Astrocyte (in vitro differentiated cells and primary cell): ENCODE results near the gene PILRA. TPM values are rescaled to one million over a fixed set of nuclear protein-coding genes. Genes with fewer than 3 reads are reported as not detected.

Source experiments
- DNase-seq: peaks from one replicate; pipeline ENCODE4 v3.0.0-alpha.2; 2010; ENCODE audit warnings: low read depth
- FAIRE-seq: peaks from 2 replicates; lab custom pipeline; 2011; peaks lifted over from hg19 to GRCh38; lab: Jason Lieb, UNC
- H2AFZ ChIP-seq: 2 replicates; pipeline ENCODE4 v1.6.0; 2012; ENCODE audit warnings: low read depth, low read length, inconsistent platforms
- H3K27ac ChIP-seq: 2 replicates; pipeline ENCODE4 v1.5.1; 2011; ENCODE audit warnings: low read depth, low read length, inconsistent platforms
- H3K27me3 ChIP-seq: 2 replicates; pipeline ENCODE4 v1.6.0; 2011; ENCODE audit warnings: low read length, inconsistent platforms; ENCODE audit not compliant: insufficient read depth
- H3K36me3 ChIP-seq: 2 replicates; pipeline ENCODE4 v1.5.1; 2011; ENCODE audit warnings: low read length, inconsistent platforms; ENCODE audit not compliant: insufficient read depth
- H3K4me1 ChIP-seq: 2 replicates; pipeline ENCODE4 v1.5.1; 2011; ENCODE audit warnings: low read length, inconsistent platforms; ENCODE audit not compliant: insufficient read depth
- H3K4me2 ChIP-seq: 2 replicates; pipeline ENCODE4 v1.6.0; 2012; ENCODE audit warnings: low read length, inconsistent platforms
- H3K4me3 ChIP-seq: 2 replicates; pipeline ENCODE4 v1.5.1; 2011; ENCODE audit warnings: low read depth, mild to moderate bottlenecking, low read length, inconsistent platforms; ENCODE audit not compliant: insufficient read depth
- H3K79me2 ChIP-seq: 2 replicates; pipeline ENCODE4 v1.6.0; 2012; ENCODE audit warnings: mild to moderate bottlenecking, low read length, inconsistent platforms; ENCODE audit not compliant: insufficient read depth
- H3K9ac ChIP-seq: 2 replicates; pipeline ENCODE4 v1.6.0; 2012; ENCODE audit warnings: mild to moderate bottlenecking, low read length, inconsistent platforms
- H3K9me3 ChIP-seq: 2 replicates; pipeline ENCODE4 v1.5.1; 2012; ENCODE audit warnings: low read depth, mild to moderate bottlenecking, low read length, inconsistent platforms; ENCODE audit not compliant: insufficient read depth
- H4K20me1 ChIP-seq: 2 replicates; pipeline ENCODE4 v1.6.0; 2012; ENCODE audit warnings: low read length, inconsistent platforms; ENCODE audit not compliant: insufficient read depth
- H3K27ac Mint-ChIP-seq: one replicate; pipeline ENCODE4 v1.8.0; 2021; ENCODE audit warnings: mild to moderate bottlenecking, mixed read lengths; ENCODE audit not compliant: unreplicated experiment
- H3K27me3 Mint-ChIP-seq: one replicate; pipeline ENCODE4 v1.8.0; 2021; ENCODE audit warnings: low read depth, mixed read lengths; ENCODE audit not compliant: unreplicated experiment
- H3K36me3 Mint-ChIP-seq: one replicate; pipeline ENCODE4 v1.8.0; 2021; ENCODE audit warnings: low read depth, mixed read lengths; ENCODE audit not compliant: unreplicated experiment
- H3K4me1 Mint-ChIP-seq: one replicate; pipeline ENCODE4 v1.8.0; 2021; ENCODE audit warnings: low read depth, mixed read lengths; ENCODE audit not compliant: unreplicated experiment
- H3K4me3 Mint-ChIP-seq: one replicate; pipeline ENCODE4 v1.8.0; 2021; ENCODE audit warnings: mild to moderate bottlenecking, moderate library complexity, mixed read lengths; ENCODE audit not compliant: unreplicated experiment
- H3K9me3 Mint-ChIP-seq: one replicate; pipeline ENCODE4 v1.8.0; 2021; ENCODE audit warnings: mild to moderate bottlenecking, mixed read lengths; ENCODE audit not compliant: unreplicated experiment
- EZH2 ChIP-seq: IDR thresholded peaks from 2 replicates; pipeline ENCODE4 v1.6.1; 2012; ENCODE audit warnings: mild to moderate bottlenecking, low read length, inconsistent platforms; ENCODE audit not compliant: insufficient read depth
- total RNA-seq: library from RNA; stranded (reverse); gene quantifications from 2 replicates; pipeline ENCODE4 v1.2.1, GENCODE V29; 2021
- TF ChIP-seq, protein P1 (sequence below): IDR thresholded peaks from 2 replicates; pipeline ENCODE4 v1.5.1; 2011; ENCODE audit warnings: low read depth, mild to moderate bottlenecking, inconsistent platforms, low read length, moderate library complexity; ENCODE audit not compliant: insufficient read depth

PILRA gene
- total RNA-seq, 1 donor from 2014 or later = 2.3 TPM

GRCh38 chr7:100425347-100425746 lies 52.1 kb downstream of the PILRA start:
- no peak for FAIRE-seq
- H3K4me2 ChIP-seq = no peak overlapping the region
- peaks cover under 1% of the 10 kb centered on the region for H4K20me1 ChIP-seq
- no peak overlapping the region for H3K27ac Mint-ChIP-seq
- no peaks in the 10 kb centered on the region for H3K36me3 ChIP-seq
- no peak overlapping the region for H3K9ac ChIP-seq
- no peak overlapping the region for H2AFZ ChIP-seq
- H3K4me1 Mint-ChIP-seq = no peaks in the 10 kb centered on the region
- H3K9me3 ChIP-seq = no peaks in the 10 kb centered on the region
- TF ChIP-seq EZH2 = no peak
- TF ChIP-seq, protein P1, sequence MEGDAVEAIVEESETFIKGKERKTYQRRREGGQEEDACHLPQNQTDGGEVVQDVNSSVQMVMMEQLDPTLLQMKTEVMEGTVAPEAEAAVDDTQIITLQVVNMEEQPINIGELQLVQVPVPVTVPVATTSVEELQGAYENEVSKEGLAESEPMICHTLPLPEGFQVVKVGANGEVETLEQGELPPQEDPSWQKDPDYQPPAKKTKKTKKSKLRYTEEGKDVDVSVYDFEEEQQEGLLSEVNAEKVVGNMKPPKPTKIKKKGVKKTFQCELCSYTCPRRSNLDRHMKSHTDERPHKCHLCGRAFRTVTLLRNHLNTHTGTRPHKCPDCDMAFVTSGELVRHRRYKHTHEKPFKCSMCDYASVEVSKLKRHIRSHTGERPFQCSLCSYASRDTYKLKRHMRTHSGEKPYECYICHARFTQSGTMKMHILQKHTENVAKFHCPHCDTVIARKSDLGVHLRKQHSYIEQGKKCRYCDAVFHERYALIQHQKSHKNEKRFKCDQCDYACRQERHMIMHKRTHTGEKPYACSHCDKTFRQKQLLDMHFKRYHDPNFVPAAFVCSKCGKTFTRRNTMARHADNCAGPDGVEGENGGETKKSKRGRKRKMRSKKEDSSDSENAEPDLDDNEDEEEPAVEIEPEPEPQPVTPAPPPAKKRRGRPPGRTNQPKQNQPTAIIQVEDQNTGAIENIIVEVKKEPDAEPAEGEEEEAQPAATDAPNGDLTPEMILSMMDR = no peak
- H3K4me3 ChIP-seq = no peak overlapping the region
- no peak for DNase-seq
- no peaks in the 10 kb centered on the region for H3K27me3 ChIP-seq
- H3K79me2 ChIP-seq = peaks cover 7% of the 10 kb centered on the region
- H3K36me3 Mint-ChIP-seq = no peaks in the 10 kb centered on the region
- no peaks in the 10 kb centered on the region for H3K27me3 Mint-ChIP-seq
- H3K27ac ChIP-seq = no peak overlapping the region
- H3K4me1 ChIP-seq = peaks cover 3% of the 10 kb centered on the region
- no peak overlapping the region for H3K4me3 Mint-ChIP-seq
- H3K9me3 Mint-ChIP-seq = no peaks in the 10 kb centered on the region

DNA sequence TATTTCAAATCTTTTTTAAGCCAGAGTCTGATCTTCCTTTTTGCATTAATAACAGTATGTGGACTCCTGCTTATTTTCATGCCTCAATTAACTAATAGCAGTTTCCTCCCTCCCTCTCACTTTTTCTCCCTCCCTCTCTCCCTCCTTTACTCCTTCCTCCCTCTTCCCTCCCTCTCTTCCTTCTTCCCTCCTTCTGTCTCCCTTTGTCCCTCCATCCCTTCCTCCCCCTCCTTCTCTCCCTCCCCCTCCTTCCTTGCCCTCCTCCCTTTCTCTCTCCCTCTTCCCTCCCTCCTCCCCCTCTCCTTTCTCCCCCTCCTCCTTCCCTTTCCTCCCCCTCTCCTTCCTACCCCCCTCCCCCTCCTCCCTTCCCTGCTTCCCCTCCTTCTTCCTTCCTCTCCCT lies 53.2 kb downstream of the PILRA start:
- H3K9me3 ChIP-seq = no peaks in the 10 kb centered on the region
- no peaks in the 10 kb centered on the region for H3K9me3 Mint-ChIP-seq
- H3K27ac Mint-ChIP-seq = no peak overlapping the region
- peaks cover 10% of the 10 kb centered on the region for H3K4me1 ChIP-seq
- H3K36me3 Mint-ChIP-seq = no peaks in the 10 kb centered on the region
- H3K36me3 ChIP-seq = no peaks in the 10 kb centered on the region
- H3K79me2 ChIP-seq = peaks cover 18% of the 10 kb centered on the region
- no peak overlapping the region for H3K4me3 Mint-ChIP-seq
- no peak overlapping the region for H3K27ac ChIP-seq
- H3K27me3 Mint-ChIP-seq = no peaks in the 10 kb centered on the region
- H3K4me2 ChIP-seq = no peak overlapping the region
- DNase-seq = no peak
- no peaks in the 10 kb centered on the region for H3K27me3 ChIP-seq
- no peak for FAIRE-seq
- H4K20me1 ChIP-seq = peaks cover 12% of the 10 kb centered on the region
- peaks cover 2% of the 10 kb centered on the region for H3K4me1 Mint-ChIP-seq
- no peak for TF ChIP-seq EZH2
- TF ChIP-seq, protein P1 = no peak
- H3K9ac ChIP-seq = no peak overlapping the region
- no peak overlapping the region for H3K4me3 ChIP-seq
- no peak overlapping the region for H2AFZ ChIP-seq

- Histone ChIP-seq H3K79me2 (peaks cover 31% of the 10 kb centered on the region), H3K4me1 (peaks cover 15% of the 10 kb centered on the region), H3K27ac (peak overlapping the region; percentile 98), H3K27me3 (no peaks in the 10 kb centered on the region), H3K4me3 (peak overlapping the region; percentile 81), H3K9ac (no peak overlapping the region), H3K36me3 (peaks cover 4% of the 10 kb centered on the region), H2AFZ (peak overlapping the region; percentile 82), H3K9me3 (no peaks in the 10 kb centered on the region), H3K4me2 (peak overlapping the region; percentile 87), H4K20me1 (peaks cover 25% of the 10 kb centered on the region)
- no peak for FAIRE-seq
- Mint-ChIP-seq H3K9me3 (no peaks in the 10 kb centered on the region), H3K27me3 (no peaks in the 10 kb centered on the region), H3K27ac (no peak overlapping the region), H3K36me3 (peaks cover 5% of the 10 kb centered on the region), H3K4me1 (peaks cover 11% of the 10 kb centered on the region), H3K4me3 (peak overlapping the region; percentile 96)
- DNase-seq = no peak
- TF ChIP-seq EZH2 = no peak
- TF ChIP-seq, protein P1 = no peak
Observed at GRCh38 chr7:100427762-100428198, 54.5 kb downstream of the PILRA start.
